Measurements from ENCODE around the gene MAST4. TPM values are rescaled to one million over a fixed set of nuclear protein-coding genes. Genes with fewer than 3 reads are reported as not detected.

MAST4 gene
- total and polyA plus RNA-seq, 2 of the 8 experiments (the other 6 are each of a cell fraction or from before 2014, with no cell fraction given): 1.5 to 2.6 TPM

DNA sequence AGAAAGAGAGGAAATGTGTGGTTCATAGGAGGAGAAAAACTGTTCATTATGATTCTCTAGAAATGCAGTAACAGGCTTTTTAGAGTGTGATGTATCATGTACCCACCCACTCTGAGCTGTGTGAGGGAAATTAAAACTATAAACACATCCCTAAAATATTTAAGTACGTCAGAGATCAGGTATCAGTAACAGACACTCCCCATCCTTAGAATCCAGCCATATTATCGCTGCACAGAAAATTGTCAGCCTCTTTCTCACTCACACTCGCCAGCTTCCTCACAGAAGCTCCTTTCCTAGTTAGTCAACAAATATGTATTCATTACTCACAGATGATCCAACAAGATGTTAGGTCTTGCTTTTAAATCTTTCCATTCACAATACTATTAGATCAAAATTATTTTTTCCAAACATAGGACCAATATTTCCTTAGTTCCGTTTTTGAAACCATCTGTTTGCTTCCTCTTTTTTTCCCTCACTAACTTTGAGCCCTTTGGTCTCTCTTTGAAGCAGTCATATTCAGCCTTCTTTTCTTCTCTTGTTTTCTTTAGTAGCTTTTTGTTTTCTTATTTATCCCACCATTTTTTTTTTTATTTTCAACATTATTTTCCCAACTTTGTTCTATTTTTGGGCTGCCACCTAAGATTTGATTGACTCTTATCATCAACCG lies 13.6 kb upstream of the MAST4 start:
- Histone ChIP-seq H3K9ac (replicated peaks in 1 of 4; ENCODE audit: extremely low read depth in 1 of 4, low read depth in 3 of 4, low read length in 3 of 4) (no peak overlapping the region), H3K79me2 (ENCODE audit: control insufficient read depth in 1 of 2, insufficient read depth in 2 of 2, low read length in 2 of 2) (no peaks in the 10 kb centered on the region), H2BK15ac (ENCODE audit: low read length) (no peak overlapping the region), H3K23me2 (ENCODE audit: low read depth, low read length) (no peaks in the 10 kb centered on the region; the same call in 1 of the 2 replicates), H3K36me3 (ENCODE audit: control insufficient read depth in 2 of 4, insufficient read depth in 4 of 4, low read length in 3 of 4) (no peaks in the 10 kb centered on the region), H3K79me1 (ENCODE audit: low read depth, low read length) (no peaks in the 10 kb centered on the region), H2BK20ac (ENCODE audit: low read length) (no peak overlapping the region), H3K27ac (ENCODE audit: low read depth, low read length) (no peak overlapping the region), H4K20me1 (replicated peaks in 1 of 2; ENCODE audit: control insufficient read depth in 1 of 2, insufficient read depth in 2 of 2, low read length in 2 of 2) (no peaks in the 10 kb centered on the region), H3K4me2 (ENCODE audit: insufficient read depth in 1 of 2, low read depth in 2 of 2, low read length in 2 of 2) (no peak overlapping the region), H3K23ac (ENCODE audit: insufficient read length) (no peak overlapping the region), H3K14ac (ENCODE audit: insufficient read length) (no peak overlapping the region), H2AK5ac (ENCODE audit: low read depth, low read length) (no peak overlapping the region), H3K18ac (ENCODE audit: extremely low read depth, low read length) (no peak overlapping the region), H3K4ac (replicated peaks; ENCODE audit: insufficient read length, low read depth, low read length) (no peak overlapping the region), H3K9me3 (ENCODE audit: insufficient read depth in 2 of 2, low read depth in 1 of 2, low read length in 1 of 2) (no peaks in the 10 kb centered on the region), H2BK12ac (ENCODE audit: low read depth, low read length) (no peak overlapping the region), H4K8ac (ENCODE audit: extremely low read depth, insufficient read depth, low read length) (no peak overlapping the region), H3K4me3 (ENCODE audit: extremely low read depth in 1 of 4, insufficient read depth in 2 of 4, low read depth in 3 of 4, low read length in 4 of 4) (no peak overlapping the region), H4K91ac (replicated peaks; ENCODE audit: insufficient read length, low read length) (no peak overlapping the region), H3K27me3 (replicated peaks in 1 of 4; ENCODE audit: control insufficient read depth in 3 of 4, extremely low read depth in 1 of 4, insufficient read depth in 3 of 4, low read length in 3 of 4) (no peaks in the 10 kb centered on the region), H2BK120ac (replicated peaks; ENCODE audit: low read depth, low read length) (no peak overlapping the region), H2BK5ac (ENCODE audit: low read depth, low read length) (no peak overlapping the region), H2AFZ (ENCODE audit: low read length) (no peak overlapping the region), H3K56ac (replicated peaks; ENCODE audit: insufficient read length, low read depth, low read length) (no peak overlapping the region), H3K4me1 (replicated peaks in 1 of 4; ENCODE audit: control insufficient read depth in 3 of 4, insufficient read depth in 4 of 4, low read length in 3 of 4) (no peaks in the 10 kb centered on the region), H4K5ac (ENCODE audit: insufficient read length, low read depth, low read length) (no peak overlapping the region)
- DNase-seq (ENCODE audit: low read depth in 1 of 2, low spot score in 2 of 2) (no peak), FAIRE-seq (no peak)
- CTCF ChIA-PET (ENCODE audit: partially characterized antibody): no interaction called here
- 75% methylated on average over 5 of the region's 5 CpGs; no CpG with 5 or more reads in 1 of the 2 experiments for WGBS, 2 experiments (ENCODE audit: extremely low coverage in 1 of 2, insufficient coverage in 1 of 2, insufficient read length in 1 of 2, insufficient replicate concordance in 2 of 2, low coverage in 1 of 2, low lambda C conversion rate in 2 of 2, missing lambda C conversion rate in 1 of 2)
- TF ChIP-seq BRCA1 (IDR thresholded peaks at IDR 0.05; ENCODE audit: low read depth, low read length) (no peak), CBX8 (IDR thresholded peaks at IDR 0.05; ENCODE audit: borderline replicate concordance, low read depth, low read length) (no peak), TAF1 (IDR thresholded peaks at IDR 0.05; ENCODE audit: low read depth, low read length) (no peak), TEAD4 (IDR thresholded peaks at IDR 0.05; ENCODE audit: low read depth, low read length) (no peak), ZNF274 (IDR thresholded peaks at IDR 0.05; ENCODE audit: borderline replicate concordance, extremely low read depth, low read length) (no peak), PHF8 (conservative IDR thresholded peaks at IDR 0.05; ENCODE audit: low read depth, low read length) (no peak), EZH2 (IDR thresholded peaks at IDR 0.05; ENCODE audit: low read depth, low read length, severe bottlenecking) (no peak), TAF7 (optimal IDR thresholded peaks at IDR 0.05; ENCODE audit: borderline replicate concordance, low read depth, low read length) (no peak), POLR2AphosphoS5 (IDR thresholded peaks at IDR 0.05; ENCODE audit: low read depth, low read length) (no peak), SUZ12 (IDR thresholded peaks at IDR 0.05; ENCODE audit: low read length) (no peak), EGR1 (IDR thresholded peaks at IDR 0.05; ENCODE audit: borderline replicate concordance, low read depth, low read length) (no peak)
- TF ChIP-seq, protein P1, sequence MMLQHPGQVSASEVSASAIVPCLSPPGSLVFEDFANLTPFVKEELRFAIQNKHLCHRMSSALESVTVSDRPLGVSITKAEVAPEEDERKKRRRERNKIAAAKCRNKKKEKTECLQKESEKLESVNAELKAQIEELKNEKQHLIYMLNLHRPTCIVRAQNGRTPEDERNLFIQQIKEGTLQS (IDR thresholded peaks at IDR 0.05; ENCODE audit: insufficient read depth, low read depth, low read length): no peak
- POLR2A ChIA-PET (ENCODE audit: partially characterized antibody): no interaction called here

All from H1 (cell line).